Astrocyte (in vitro differentiated cells and primary cell): ENCODE measurements around the gene SLC7A8.

Experiments used
- EZH2 ChIP-seq: IDR thresholded peaks from 2 replicates; pipeline ENCODE4 v1.6.1; 2012; ENCODE audit warnings: mild to moderate bottlenecking, low read length, inconsistent platforms; ENCODE audit not compliant: insufficient read depth
- TF ChIP-seq, protein P1 (sequence below): IDR thresholded peaks from 2 replicates; pipeline ENCODE4 v1.5.1; 2011; ENCODE audit warnings: low read depth, mild to moderate bottlenecking, inconsistent platforms, low read length, moderate library complexity; ENCODE audit not compliant: insufficient read depth

DNA sequence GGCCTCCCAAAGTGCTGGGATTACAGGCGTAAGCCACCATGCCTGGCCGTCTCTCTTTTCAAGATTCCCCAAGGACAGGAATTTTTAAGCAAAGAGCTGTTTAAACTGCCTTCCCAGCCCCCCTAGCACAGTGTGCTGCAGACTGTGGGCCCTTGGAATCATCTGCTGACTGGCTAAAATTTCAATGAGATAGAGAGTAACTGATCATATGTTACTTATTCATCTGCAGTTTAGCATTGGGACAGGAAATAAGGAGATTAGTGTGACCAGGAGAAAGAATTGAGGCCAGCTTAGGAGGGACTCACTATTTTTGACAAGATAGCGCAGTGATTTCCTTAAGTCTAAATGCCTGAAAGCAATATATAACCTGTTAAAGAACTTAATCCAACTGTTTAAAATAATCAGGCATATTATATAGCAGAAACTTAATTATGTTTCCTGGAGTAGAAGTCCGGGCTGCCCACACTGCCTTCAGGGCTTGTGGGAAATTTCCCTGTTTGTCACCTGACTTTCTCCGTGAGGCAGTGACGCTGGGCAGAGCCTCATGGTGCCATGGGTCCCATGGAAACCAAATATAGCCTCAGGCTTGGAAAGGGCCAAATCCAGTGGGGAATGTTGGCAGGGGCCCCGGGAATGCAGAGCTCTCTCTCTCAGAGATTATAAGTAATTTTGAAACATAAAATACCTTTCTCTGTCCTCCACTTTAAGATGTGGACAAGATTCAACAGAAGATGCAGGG is 41.6 kb downstream of the SLC7A8 start:
- TF ChIP-seq, protein P1, sequence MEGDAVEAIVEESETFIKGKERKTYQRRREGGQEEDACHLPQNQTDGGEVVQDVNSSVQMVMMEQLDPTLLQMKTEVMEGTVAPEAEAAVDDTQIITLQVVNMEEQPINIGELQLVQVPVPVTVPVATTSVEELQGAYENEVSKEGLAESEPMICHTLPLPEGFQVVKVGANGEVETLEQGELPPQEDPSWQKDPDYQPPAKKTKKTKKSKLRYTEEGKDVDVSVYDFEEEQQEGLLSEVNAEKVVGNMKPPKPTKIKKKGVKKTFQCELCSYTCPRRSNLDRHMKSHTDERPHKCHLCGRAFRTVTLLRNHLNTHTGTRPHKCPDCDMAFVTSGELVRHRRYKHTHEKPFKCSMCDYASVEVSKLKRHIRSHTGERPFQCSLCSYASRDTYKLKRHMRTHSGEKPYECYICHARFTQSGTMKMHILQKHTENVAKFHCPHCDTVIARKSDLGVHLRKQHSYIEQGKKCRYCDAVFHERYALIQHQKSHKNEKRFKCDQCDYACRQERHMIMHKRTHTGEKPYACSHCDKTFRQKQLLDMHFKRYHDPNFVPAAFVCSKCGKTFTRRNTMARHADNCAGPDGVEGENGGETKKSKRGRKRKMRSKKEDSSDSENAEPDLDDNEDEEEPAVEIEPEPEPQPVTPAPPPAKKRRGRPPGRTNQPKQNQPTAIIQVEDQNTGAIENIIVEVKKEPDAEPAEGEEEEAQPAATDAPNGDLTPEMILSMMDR = no peak
- TF ChIP-seq EZH2 = no peak
